ENCODE data around the gene TEKT2.

Gene TEKT2

DNA sequence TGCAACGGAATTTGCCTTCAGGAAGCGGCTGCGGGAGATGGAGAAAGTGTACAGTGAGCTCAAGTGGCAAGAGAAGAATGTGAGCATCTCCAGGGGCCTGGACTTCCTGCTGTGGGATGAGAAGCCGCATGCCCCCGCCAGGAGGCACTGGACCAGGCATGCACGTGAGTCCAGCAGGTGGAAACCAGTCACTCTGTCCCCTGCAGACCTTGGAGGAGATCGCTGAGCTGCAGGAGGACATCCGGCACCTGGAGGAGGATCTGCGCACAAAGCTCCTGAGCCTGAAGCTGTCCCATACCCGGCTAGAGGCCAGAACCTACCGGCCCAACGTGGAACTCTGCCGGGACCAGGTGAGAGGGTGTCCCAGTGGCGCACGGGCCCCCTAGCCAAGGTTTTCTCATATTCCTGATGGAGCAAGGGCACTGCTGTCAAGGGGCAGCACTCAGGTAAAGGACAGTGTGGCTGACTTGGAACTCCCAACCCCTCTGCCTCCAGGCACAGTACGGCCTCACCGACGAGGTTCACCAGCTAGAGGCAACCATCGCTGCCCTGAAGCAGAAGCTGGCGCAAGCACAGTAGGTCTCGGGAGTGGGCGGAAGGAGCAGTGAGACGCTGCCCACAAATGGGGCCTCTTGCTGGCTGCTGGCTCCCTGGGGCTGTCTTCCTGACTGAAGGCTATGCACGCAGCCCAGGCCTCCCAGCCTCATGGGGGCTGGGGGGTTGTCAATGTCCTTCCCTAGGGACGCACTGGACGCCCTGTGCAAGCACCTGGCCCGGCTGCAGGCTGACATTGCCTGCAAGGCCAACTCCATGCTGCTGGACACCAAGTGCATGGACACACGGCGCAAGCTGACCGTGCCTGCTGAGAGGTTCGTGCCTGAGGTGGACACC lies 3.6 kb downstream of the TEKT2 start:
- DNase-seq: no peak

DNA sequence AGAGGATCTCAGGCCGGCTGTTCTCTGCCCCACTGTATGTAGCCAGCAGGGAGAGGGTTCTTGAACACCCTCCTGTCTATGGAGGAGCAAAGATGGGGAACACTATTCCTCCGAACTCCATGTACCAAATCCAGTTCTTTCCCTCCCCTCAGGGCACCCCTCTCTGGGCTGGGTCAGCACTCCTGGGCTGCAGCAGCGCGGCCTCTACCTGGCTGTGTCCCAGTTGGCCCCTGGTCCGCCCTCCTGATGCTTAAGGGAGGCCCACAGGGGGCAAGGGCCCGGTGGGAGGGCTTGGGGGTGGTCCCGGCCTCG lies 4.3 kb downstream of the TEKT2 start:
- no peak for DNase-seq

DNA sequence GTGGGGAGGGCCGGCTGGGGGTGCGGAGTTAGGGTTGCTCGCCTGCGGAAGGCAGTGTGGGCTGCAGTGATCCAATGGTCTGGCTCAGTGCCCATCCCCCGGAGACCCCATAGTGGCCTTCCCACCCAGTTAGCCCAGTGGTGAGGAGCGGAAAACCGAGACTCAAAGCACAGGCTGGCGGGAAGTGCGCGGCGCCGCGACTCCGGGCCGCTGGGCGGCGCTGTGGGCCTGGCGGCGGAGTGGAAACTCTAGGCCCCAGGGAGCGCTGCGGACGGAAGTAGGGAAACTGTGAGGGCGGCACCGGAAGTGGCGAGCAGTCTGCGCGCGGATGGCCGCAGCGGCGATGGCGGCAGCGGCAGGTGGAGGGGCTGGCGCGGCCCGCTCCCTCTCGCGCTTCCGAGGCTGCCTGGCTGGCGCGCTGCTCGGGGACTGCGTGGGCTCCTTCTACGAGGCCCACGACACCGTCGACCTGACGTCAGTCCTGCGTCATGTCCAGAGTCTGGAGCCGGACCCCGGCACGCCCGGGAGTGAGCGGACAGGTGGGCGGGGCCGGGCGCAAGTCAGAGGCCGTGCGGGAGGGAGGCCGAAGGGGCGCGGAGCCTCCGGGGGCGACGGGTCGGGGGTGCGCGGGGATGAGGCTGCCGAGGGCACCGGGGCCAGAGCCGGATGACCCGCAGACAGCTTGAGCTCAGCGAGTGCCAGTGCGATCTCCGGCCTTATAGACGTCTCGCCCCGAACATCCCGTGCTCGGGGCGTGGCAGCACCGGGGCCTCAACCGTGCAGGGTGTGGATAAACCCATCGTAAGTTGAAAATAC lies 4.9 kb downstream of the TEKT2 start, which contains the start of gene ADPRS:
Gene ADPRS (plus strand): TSS at position 316 of the 816 bp plus-strand sequence. CDS start 13 bp downstream, at position 329.
- peak; percentile 71 for DNase-seq

DNA sequence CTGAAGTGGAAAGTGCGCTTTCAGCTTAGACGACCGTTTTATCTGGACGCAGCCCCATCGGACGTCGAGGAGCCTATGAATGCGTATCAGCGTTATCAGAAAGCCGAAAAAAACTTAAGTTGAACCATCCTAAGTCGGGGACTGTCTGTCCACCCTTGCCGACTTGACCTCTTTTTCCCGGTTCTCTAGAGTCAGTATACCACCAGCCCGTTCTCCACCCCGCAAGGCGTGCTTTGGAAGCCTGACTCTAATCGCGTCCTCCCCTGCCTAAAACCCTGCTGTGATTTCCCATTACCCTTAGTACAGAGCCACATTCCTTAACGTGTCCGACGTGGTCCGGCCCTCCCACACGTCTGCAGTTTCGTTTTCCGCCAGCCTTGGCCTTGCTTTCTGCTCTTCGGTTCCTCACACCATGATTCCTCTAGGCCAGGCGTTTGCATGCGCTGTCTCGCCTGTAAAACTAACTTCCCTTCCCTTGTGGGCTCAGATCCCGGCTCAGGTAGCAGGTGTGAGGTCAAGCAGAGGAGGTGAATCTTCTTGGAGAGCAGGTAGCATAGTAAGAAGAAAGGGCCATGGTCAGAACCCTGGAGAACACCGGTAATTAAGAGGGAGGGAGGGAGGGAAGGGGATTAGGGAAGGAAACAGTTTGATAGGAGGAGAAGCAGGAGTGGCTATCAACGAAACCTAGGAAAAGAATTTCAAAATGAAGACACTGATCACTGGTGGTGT lies 5.7 kb downstream of the TEKT2 start:
- no peak for DNase-seq

DNA sequence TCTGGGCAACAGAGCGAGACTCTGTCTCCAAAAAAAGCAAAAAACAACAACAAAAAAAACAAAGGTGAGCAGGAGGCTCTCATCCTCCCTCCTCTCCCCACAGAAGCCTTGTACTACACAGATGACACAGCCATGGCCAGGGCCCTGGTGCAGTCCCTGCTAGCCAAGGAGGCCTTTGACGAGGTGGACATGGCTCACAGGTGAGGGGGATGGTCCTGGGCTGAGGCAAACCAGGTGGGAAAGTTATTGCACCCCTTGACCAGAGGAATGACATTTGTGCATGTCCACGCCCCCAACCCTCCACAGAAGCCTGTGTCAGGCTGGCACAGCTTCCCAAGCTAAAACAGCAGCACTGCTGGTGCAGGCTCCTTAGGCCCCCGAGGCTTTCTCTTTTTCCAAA lies 7.2 kb downstream of the TEKT2 start:
- no peak for DNase-seq

DNA sequence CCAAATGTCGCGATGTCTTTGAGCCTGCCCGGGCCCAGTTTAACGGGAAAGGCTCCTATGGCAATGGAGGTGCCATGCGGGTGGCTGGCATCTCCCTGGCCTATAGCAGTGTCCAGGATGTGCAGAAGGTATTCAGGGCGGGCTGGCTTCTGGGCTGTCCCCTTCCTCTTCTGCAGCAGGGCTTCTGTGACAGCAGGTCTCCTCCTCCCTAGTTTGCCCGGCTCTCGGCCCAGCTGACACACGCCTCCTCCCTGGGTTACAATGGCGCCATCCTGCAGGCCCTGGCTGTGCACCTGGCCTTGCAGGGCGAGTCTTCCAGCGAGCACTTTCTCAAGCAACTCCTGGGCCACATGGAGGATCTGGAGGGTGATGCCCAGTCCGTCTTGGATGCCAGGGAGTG lies 7.8 kb downstream of the TEKT2 start:
- DNase-seq: no peak

DNA sequence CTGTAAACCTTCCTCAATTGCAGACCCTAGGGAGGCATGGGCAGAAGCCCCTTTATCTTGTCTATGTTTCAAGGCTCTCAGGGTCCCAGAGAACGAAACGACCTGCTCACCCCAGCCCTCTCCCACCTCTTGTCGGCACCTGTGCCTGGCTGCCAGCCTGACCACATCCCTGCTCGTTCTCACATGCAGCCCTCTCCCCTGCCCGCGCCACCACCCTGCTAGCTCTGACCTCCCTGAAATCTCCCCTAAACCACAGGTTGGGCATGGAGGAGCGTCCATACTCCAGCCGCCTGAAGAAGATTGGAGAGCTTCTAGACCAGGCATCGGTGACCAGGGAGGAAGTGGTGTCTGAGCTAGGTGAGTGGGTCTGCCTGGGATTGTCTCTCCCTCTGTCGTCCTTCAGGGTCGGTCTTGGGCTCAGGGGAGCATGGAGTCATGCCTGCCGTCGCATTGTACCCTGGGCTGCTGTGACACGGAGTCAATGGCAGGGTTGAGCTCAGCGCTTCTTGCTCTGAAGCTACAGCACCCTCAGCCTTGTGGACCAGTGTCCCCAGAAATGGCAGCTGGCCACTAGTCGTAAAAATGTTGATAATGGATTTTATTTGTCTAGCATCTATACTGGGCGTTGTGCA lies 8.4 kb downstream of the TEKT2 start:
- DNase-seq: peak; percentile 17

DNA sequence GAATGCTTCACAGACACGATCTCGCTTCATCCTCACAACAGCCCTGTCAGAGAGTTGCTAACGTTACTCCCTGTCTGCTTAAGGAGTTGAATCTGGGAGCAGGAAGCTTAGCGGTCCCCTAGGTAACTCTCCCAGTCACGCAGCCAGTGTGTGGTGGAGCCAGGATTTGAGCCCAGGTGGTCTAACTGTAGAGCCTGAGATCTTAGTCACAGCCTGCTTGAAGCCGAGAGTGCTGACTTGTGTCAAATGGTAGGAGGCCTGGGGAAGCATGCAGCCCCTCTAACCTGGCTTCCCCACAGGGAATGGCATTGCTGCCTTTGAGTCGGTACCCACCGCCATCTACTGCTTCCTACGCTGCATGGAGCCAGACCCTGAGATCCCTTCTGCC lies 8.9 kb downstream of the TEKT2 start:
- DNase-seq: no peak

DNA sequence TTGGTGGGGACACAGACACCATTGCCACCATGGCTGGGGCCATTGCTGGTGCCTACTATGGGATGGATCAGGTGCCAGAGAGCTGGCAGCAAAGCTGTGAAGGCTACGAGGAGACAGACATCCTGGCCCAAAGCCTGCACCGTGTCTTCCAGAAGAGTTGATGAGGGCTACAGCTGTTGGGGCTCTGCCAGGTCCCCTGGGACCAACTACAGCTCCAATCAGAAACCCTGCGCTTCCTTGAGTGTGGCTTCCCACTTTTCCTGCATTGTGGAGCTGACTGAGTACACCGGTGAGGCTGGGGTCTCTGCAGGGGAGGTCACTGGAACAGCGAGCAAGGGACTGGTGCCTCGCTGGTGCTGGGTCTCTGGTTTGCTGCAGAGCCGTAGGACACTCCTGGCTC lies 9.3 kb downstream of the TEKT2 start:
- no peak for DNase-seq

DNA sequence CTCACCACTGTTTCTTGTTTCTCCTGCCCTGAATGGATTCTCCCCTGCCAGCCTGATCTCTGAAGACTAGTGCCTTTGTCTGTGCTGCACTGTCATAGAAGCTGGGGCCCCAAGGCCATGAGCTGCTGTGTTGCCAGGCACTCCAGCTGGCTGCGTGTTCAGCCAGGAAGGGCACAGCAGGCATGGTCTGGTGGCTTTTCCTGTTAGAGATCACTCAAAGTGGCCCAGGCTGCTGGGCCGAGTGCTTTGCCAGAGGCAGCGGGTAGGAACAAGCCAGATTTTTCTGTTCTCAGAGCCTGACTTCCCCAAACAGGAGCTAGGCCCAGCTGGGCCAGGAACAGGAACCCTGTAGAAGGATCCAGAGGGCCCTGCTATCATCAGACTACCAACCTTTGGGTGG lies 10.0 kb downstream of the TEKT2 start:
- no peak for DNase-seq

DNA sequence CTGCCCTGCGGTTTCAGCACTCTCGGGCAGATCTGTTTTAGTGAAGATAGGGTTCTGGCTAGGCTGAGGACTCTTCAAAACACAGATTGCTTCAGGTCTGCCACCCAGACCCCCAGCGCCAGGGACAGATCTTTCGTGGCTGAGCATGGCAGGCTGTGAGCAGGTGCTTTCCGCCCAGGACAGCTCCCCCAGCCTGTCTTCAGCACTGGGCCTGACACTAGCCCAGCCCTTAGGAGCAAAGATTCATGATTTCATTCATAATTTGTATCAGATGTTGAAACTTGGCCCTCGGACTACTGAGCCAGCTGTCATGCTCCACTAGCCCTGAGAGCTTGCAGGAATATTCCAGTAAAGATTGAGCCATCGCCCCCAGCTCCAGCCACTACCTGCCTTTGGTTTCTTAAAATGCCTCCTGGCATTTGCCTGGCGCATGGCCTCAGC lies 10.7 kb downstream of the TEKT2 start:
- DNase-seq: no peak

DNA sequence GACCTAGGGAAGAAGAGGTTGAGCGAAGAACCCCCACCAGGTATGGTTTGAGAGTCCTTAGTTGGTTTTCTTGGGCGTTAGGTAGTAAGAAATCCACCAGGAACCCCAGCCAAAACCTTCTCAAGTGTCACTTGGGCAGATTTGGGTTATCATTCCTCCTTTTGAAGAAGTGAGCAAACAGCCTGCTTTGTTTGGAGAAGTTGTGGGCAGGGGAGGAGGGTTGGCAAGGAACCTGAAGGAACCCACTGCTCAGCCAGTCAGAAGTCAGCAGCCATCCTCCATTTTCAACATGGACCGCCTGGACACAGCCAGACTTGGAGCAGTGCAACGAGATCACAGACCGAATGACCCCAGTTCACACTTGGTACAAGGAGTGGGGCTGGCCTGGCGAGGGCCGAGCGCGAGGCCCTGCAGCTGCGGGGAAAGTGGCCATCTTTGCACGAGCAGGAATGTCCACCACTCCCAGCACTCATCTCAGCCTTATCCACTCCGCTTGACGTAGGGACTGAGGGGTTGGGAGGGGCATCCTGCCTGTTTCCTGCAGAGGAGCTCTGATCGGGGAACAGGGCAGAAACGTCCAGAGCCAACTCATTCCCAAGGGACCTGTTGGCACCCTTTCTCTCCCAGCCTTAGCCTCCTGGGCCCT lies 12.0 kb downstream of the TEKT2 start:
- no peak for DNase-seq

DNA sequence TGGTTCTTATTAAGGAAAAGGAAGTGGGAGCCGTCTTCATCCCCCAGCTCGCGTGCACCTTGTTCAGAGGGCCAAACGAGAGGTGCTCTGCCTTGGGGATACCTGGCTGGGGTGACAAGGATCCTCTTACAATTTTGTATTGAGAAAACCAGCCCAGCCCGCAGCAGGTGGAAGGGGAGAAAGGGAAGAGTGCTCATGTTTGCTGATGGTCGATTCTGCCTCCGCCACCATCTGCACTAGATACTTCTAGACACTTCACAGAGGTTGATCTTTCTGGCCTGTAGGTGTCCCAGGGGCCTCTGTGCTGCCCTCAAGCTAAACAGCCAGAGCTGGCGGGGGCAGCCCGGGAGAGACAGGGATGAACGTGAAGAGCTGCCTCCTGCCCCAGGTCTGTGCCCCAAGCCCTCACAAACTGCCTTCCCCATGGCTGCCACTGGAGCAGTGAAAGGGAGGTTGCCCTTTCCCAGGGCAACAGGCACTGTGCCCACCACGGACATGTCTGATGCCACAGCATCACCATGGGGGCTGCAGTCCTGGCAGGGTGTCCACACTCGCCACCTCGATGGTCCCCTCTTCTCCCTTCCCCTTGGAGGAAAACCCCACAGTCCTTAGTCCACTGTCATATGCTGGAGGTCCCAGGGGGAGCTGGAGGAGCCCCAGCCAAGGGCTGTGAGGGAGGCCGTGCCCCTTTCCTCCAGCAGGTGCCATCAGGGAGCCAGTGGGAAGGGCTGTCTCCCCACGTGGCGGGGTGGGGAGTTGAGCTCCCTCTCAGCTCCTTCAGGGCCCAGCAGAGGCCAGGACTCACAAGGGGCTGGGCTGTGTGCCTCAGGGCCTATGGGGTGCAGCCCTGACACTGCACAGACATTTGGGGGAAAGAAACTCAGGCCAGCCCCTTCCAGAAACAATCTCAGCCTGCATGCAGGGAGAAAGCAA lies 12.9 kb downstream of the TEKT2 start:
- no peak for DNase-seq

DNA sequence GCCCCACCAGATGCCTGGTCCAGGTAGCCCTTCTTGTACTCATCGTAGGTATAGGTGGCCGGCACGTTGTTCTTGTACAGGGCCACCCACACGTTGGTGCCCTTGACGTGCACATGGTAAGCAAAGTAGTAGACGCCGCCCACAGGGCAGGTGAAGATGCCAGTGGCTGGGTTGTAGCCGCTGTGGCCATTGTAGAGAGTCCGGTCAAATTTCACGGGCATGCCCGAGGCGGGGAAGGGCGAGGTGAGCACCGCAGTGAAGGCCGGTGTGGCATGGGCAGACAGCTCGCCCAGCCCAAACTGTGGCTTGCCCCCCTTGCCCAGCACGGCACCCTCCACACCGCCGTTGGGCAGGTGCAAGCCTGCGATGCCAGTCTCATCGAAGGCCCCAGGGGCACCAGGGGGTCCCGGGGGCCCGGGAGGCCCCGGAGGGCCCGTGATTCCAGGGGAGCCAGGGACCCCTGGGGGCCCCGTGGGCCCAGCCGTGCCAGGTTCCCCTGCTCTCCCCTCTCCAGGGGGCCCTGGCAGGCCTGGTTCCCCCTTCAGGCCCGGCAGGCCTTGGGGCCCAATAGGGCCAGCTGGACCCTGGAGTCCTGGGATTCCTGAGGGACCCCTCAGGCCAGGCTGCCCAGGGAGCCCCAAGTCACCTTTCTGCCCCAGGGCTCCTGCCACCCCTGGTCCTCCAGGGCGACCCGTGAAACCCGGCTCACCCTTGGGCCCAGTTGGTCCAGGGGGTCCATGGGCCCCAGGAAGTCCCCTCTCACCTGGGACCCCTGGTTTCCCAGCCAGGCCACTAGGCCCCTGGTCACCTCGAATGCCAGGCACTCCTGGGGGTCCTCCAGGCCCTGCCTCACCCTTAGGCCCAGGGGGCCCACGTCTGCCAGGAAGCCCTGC lies 14.0 kb downstream of the TEKT2 start:
- no peak for DNase-seq

DNA sequence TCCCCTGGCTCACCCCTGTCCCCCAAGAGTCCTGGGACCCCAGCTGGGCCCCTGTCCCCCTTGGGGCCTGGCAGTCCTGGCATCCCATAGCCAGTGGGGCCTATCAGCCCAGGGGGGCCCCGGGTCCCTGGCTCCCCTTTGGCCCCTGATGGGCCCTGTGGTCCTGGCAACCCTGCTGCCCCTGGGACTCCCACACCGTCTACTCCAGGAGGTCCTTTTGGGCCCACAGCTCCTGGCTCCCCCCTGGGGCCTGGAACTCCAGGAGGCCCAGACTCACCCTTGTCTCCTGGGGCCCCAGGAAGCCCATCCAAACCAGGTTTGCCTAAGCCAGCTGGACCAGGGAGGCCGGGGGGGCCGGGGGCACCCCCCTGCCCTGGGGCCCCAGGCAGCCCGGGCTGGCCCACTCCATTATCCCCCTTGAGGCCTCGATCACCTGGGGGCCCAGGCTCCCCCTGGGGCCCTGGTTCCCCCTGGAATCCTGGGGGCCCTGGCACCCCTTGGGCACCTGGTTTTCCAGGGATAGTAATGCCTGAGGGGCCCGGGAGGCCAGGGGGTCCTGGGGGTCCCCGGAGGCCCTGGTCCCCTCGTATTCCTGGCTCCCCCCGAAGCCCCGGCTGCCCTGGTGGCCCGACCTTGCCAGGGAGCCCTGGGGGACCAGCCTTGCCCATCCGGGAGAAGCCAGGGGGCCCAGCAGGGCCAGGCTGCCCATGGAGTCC lies 14.9 kb downstream of the TEKT2 start:
- DNase-seq: no peak

DNA sequence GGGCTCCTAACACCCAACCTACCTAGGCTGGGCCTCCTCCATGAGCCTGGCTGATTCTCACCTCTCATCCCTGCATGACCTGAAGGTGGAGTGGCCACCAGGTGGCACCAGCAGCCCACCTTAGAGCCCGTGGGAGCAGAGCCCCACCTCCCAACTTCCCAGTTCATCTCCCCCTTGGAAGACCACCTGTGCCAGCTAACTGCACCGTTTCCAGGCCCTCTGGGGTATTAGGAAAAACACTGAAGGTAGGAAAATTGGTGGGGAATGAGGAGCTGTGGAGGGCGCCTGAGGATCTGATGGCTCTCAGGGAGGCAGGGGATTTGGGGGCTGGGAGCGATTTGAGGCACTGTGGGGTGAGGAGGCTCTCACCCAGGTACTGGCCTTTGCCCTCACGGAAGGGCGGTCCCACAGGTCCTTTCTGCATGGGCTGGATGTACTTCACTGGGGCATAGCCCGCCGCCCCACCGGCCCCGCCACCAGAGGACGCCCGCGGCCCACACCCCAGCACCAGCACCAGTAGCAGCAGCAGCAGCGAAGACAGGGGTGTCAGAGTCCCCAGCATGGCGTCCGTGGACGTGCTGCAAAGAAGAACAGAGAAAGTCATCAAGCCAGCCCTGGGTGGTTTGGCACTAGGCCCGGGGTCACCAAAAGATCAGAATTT lies 15.9 kb downstream of the TEKT2 start:
- DNase-seq: peak; percentile 34

DNA sequence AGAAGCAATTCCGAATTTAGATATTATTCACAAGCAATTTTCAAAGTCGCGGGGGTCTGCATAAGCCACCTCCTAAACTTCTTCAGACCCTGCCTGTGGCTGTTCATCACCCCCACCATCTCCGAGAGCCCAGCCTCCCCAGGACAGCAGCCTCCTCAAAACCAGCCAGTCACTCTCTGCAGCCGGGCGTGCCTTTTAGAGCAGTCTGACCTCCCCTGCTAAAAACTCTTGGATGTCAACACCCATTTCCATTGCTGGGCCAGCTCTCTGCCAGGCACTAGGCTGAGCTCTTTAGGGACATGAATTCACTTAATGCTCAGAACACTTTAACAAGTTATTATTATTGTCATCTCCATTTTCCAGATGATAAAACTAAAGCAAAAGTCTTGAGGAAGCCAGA lies 16.5 kb downstream of the TEKT2 start:
- no peak for DNase-seq

DNA sequence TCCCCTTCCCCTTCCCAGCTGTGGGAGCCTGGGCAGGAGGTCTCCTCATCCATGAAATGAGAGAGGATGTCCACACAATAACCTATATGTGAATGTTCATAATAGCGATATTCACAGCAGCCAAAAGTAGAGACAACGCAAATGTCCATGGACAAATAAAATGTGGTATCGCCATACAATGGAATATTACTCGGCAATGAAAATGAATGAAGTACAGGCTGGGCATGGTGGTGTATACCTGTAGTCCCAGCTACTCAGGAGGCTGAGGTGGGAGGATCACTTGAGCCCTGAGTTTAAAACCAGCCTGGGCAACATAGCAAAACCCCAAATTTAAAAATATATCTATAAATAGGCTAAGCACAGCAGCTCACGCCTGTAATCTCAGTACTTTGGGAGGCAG lies 17.7 kb downstream of the TEKT2 start:
- DNase-seq: no peak

DNA sequence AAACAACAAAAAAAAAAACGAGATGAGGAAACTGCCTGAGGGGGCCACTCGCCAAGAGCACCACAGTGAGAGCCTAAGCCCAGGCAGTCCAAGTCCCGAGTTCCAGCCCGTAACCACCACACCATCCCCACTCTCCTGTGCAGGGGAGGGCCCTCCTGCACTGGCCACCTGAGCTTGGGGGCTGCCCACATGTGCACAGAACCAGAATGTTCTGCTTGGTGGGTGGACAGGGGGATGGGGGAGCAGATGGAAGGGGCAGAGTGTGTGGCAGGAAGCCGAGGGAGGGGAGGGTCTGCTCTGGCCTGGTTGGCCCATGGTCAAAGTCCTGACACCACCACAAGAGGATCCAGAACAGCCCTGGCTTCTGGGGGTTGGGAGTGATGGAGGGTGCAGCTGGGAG lies 22.4 kb downstream of the TEKT2 start:
- no peak for DNase-seq

Measured in DMS 273 treated with DMSO at 0.1 percent for 48 hours (cell line).